ENCODE data around the gene MMP25. TPM values are rescaled to one million over a fixed set of nuclear protein-coding genes. Genes with fewer than 3 reads are reported as not detected.
"Not testable (repeated sequence)": the region's sequence is repeated elsewhere in the genome, so short reads cannot be mapped to it uniquely, and the experiment has no call there.

The MMP25 gene
- total RNA-seq, 1 donor from 2014 or later: 0.52 TPM

- no peak for TF ChIP-seq CTCF (conservative IDR thresholded peaks at IDR 0.05; ENCODE audit: low read depth, low read length)
- no peak overlapping the region for H3K4me3 ChIP-seq (ENCODE audit: low read depth, low read length)
- no peak for DNase-seq (ENCODE audit: low read depth)
Observed at GRCh38 chr16:3051009-3051408, 4.6 kb downstream of the MMP25 start.

DNA sequence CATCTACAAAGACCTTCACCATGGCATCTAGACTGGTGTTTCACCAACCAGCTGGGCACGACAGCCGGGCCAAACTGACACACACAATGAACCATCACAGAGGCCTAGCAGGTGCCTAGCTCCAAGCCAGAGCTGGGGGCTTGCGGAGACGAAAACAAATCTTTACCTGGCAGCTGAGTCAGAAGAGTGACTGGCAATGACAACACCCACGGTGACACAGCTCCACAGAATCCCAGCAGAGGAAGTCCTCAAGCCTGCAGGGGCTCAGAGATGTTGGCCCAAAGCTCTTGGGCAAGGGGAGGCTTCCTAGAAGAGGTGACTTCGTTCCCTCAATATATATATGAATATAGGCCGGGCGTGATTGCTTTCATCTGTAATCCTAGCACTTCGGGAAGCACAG, 5.1 kb downstream of the MMP25 start:
- no peak for TF ChIP-seq CTCF (conservative IDR thresholded peaks at IDR 0.05; ENCODE audit: low read depth, low read length)
- DNase-seq (ENCODE audit: low read depth): no peak
- no peak overlapping the region for H3K4me3 ChIP-seq (ENCODE audit: low read depth, low read length)

DNA sequence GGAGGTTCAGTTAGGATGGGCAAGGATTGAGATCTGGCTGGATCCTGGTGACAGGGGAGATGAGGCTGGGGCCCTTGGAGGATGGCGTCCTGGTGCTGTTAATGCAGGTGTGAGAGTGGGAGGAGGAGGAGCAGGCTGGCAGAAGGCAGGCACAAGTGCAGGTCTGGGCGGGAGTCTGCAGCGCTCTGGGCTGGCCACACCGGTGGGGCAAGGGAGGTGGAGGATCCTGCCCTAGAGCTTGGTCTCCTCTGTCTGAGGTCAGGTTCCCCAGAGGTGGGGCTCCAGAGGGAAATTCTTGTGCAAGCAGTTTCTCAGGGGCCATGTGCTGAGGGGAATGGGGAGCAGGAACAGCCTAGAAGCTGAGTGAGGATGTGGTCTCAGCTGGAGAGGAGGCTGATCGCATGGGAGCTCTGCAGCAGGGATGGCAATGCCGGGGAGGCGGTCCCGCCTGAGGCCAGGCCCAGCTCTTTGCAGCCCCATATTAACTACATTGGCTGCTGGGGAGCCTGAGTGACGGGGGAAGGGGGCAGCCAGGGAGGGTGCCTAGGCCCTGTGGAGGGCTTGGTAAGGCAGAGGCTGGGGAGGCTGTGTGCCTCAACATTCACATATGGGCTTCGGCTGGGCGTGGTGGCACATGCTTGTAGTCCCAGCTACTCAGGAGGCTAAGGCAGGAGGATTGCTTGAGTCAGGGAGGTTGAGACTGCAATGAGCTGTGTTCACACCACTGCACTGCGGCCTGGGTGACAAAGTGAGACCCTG, 6.4 kb downstream of the MMP25 start:
- DNase-seq (ENCODE audit: low read depth); H3K4me3 ChIP-seq (ENCODE audit: low read depth, low read length): not testable (repeated sequence)

DNA sequence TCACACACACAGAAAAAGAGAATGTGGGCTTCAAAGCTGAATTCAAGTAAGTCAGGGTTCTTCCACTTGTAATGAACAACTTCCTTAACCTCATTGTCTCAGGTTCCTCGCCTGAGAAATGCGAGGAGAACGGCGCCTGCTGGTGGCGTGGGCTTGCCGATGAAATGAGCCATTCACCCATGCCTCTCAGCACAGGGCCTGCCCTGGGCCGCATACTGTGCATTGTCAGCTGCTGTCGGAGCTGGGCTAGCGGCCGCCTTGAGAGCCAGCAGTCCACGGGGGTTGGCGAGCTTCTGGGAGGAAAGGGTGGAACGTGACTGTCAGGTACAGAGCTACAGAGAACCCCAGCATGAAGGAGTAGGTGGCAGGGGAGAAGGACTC, 7.0 kb downstream of the MMP25 start:
- DNase-seq (ENCODE audit: low read depth); H3K4me3 ChIP-seq (ENCODE audit: low read depth, low read length): not testable (repeated sequence)

GRCh38 chr16:3054965-3055733, 8.8 kb downstream of the MMP25 start:
- no peak for TF ChIP-seq CTCF (conservative IDR thresholded peaks at IDR 0.05; ENCODE audit: low read depth, low read length)
- no peak for DNase-seq (ENCODE audit: low read depth)
- H3K4me3 ChIP-seq (ENCODE audit: low read depth, low read length): no peak overlapping the region

- not testable (repeated sequence) for DNase-seq (ENCODE audit: low read depth)
Observed at GRCh38 chr16:3055734-3056115, 9.4 kb downstream of the MMP25 start.

DNA sequence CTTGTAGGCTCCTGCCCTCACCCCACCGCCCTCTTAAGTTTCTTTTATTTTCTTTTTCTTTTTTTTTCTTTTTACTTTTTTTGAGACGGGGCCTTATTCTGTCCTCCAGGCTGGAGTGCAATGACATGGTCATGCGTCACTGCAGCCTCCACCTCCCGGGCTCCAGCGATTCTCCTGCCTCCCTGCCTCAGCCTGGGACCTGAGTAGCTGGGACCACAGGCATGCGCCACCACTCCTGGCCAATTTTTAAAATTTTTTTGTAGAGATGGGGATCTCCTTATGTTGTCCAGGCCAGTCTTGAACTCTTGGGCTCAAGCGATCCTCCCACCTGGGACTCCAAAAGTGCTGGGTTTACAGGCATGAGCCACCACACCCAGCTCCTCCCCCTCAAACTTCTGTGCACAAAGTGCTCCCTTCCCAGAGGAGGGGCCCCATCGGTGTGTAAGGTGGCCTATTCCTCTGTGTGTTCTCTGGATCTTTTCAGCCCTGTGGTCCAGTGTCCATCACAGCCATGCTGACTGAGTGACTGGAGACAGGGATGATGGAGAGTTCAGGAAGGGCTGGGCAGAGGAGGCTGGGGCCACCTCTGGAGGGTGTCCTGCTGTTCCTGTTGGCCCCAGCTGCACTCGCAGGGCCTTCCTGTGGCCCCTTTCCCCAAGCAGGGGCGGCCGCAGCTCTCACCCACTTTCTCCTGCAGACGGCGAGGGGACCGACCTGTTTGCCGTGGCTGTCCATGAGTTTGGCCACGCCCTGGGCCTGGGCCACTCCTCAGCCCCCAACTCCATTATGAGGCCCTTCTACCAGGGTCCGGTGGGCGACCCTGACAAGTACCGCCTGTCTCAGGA, 10.2 kb downstream of the MMP25 start:
- no peak overlapping the region for H3K4me3 ChIP-seq (ENCODE audit: low read depth, low read length)
- DNase-seq (ENCODE audit: low read depth): no peak
- no peak for TF ChIP-seq CTCF (conservative IDR thresholded peaks at IDR 0.05; ENCODE audit: low read depth, low read length)

More at GRCh38 chr16:3055734-3056115, 9.4 kb downstream of the MMP25 start:
- H3K4me3 ChIP-seq (ENCODE audit: low read depth, low read length): not testable (repeated sequence)
